HepG2 (cell line): Measurements from ENCODE around the gene ITGA6. TPM values are rescaled to one million over a fixed set of nuclear protein-coding genes. Genes with fewer than 3 reads are reported as not detected.

Experiments
- CERS6 ChIP-seq: sonication (generic); formaldehyde crosslinking; IDR thresholded peaks from 2 replicates; pipeline ENCODE4 v1.5.0; 2020; ENCODE audit warnings: missing genetic modification reagents
- ETV6 ChIP-seq: sonication (generic); formaldehyde crosslinking; conservative IDR thresholded peaks from 2 replicates; pipeline ENCODE4 v1.4.0; 2020; ENCODE audit warnings: missing genetic modification reagents
- JUN ChIP-seq: sonication (generic); formaldehyde crosslinking; IDR thresholded peaks from 2 replicates; pipeline ENCODE4 v1.4.0; 2020; ENCODE audit warnings: mild to moderate bottlenecking, missing genetic modification reagents
- KDM1A ChIP-seq: IDR thresholded peaks from 2 replicates; pipeline ENCODE4 v1.6.1; 2016; ENCODE audit warnings: missing compliant biosample characterization
- MIER2 ChIP-seq: IDR thresholded peaks from 2 replicates; pipeline ENCODE4 v1.6.1; 2016; ENCODE audit warnings: missing biosample characterization, missing genetic modification reagents
- NONO ChIP-seq, 2 experiments: fragments of 450-650 bp in 1 of 2; sonication (generic) in 1 of 2; formaldehyde crosslinking in 1 of 2; IDR thresholded peaks in 1 of 2; conservative IDR thresholded peaks in 1 of 2; 2 replicates each; pipeline versions ENCODE4 v1.6.1 to v1.8.0; 2017 to 2022; ENCODE audit warnings: mild to moderate bottlenecking in 1 of 2, missing genetic modification reagents in 1 of 2, moderate library complexity in 1 of 2
- POLR2AphosphoS2 ChIP-seq: IDR thresholded peaks from 2 replicates; pipeline ENCODE4 v1.6.1; 2011; ENCODE audit warnings: low read depth, low read length, improper control_type of control experiment
- ZFP36L2 ChIP-seq: sonication (generic); formaldehyde crosslinking; IDR thresholded peaks from 2 replicates; pipeline ENCODE4 v1.4.0; 2020; ENCODE audit warnings: missing genetic modification reagents
- ZNF24 ChIP-seq: fragments of 450-650 bp; IDR thresholded peaks from 2 replicates; pipeline ENCODE4 v1.6.1; 2017; ENCODE audit warnings: antibody characterized with exemption, mild to moderate bottlenecking
- ZNF501 ChIP-seq: sonication (generic); formaldehyde crosslinking; IDR thresholded peaks from 2 replicates; pipeline ENCODE4 v1.5.1; 2020; ENCODE audit warnings: mild to moderate bottlenecking, moderate library complexity, missing genetic modification reagents
- ZNF563 ChIP-seq: sonication (generic); formaldehyde crosslinking; IDR thresholded peaks from 2 replicates; pipeline ENCODE4 v1.8.0; 2022; ENCODE audit warnings: mild to moderate bottlenecking, moderate library complexity, missing genetic modification reagents
- ZNF607 ChIP-seq: sonication (generic); formaldehyde crosslinking; IDR thresholded peaks from 2 replicates; pipeline ENCODE4 v1.5.1; 2020; ENCODE audit warnings: missing genetic modification reagents, mild to moderate bottlenecking, borderline replicate concordance
- ZNF670 ChIP-seq: sonication (generic); formaldehyde crosslinking; IDR thresholded peaks from 2 replicates; pipeline ENCODE4 v1.8.0; 2022; ENCODE audit warnings: mild to moderate bottlenecking, missing genetic modification reagents, borderline replicate concordance
- ZNF788 ChIP-seq: sonication (generic); formaldehyde crosslinking; IDR thresholded peaks from 2 replicates; pipeline ENCODE4 v1.5.0; 2020; ENCODE audit warnings: mild to moderate bottlenecking, missing genetic modification reagents, borderline replicate concordance
- ZNF839 ChIP-seq: sonication (generic); formaldehyde crosslinking; IDR thresholded peaks from 2 replicates; pipeline ENCODE4 v1.4.0; 2020; ENCODE audit warnings: missing genetic modification reagents, mild to moderate bottlenecking, borderline replicate concordance
- ZSCAN25 ChIP-seq: sonication (generic); formaldehyde crosslinking; IDR thresholded peaks from 2 replicates; pipeline ENCODE4 v1.8.0; 2022; ENCODE audit warnings: mild to moderate bottlenecking, missing genetic modification reagents
- polyA plus RNA-seq, 8 experiments: library from polyadenylated mRNA; depleted of rRNA in 3 of 8; stranded (reverse) in 7 of 8; unstranded in 1 of 8; fragments of >200 nt; fragmentation: Illumina TruSeq in 4 of 8; extraction: Trizol in 4 of 8; gene quantifications; 2 replicates each; pipeline versions ENCODE4 v1.2.1 to v1.2.3, GENCODE V29; 2011 to 2016; ENCODE audit warnings: low read depth in 4 of 8, missing spikeins in 1 of 8, mixed read lengths in 1 of 8; ENCODE audit not compliant: insufficient read depth in 1 of 8
- total RNA-seq, 5 experiments: library from RNA; depleted of rRNA; stranded (reverse); fragments of >200 nt; fragmentation: Illumina TruSeq; extraction: Trizol; gene quantifications; 2 replicates each; pipeline ENCODE4 v1.2.3, GENCODE V29; 2016; ENCODE audit warnings: low read depth in 1 of 5
- TF ChIP-seq, protein P1 (sequence below): sonication (generic); formaldehyde crosslinking; IDR thresholded peaks from 2 replicates; pipeline ENCODE4 v1.4.0; 2020; ENCODE audit warnings: missing genetic modification reagents, borderline replicate concordance
- TF ChIP-seq, protein P2 (sequence below): sonication (generic); formaldehyde crosslinking; IDR thresholded peaks from 2 replicates; pipeline ENCODE4 v1.5.0; 2020; ENCODE audit warnings: mild to moderate bottlenecking, missing genetic modification reagents
- TF ChIP-seq, protein P3 (sequence below): sonication (generic); formaldehyde crosslinking; IDR thresholded peaks from 2 replicates; pipeline ENCODE4 v1.8.0; 2023; ENCODE audit warnings: mild to moderate bottlenecking, missing genetic modification reagents

Gene ITGA6
- total and polyA plus RNA-seq, 2 of the 13 experiments (the other 11 are each of a cell fraction or from before 2014, with no cell fraction given): 24.0 to 92.5 TPM

DNA sequence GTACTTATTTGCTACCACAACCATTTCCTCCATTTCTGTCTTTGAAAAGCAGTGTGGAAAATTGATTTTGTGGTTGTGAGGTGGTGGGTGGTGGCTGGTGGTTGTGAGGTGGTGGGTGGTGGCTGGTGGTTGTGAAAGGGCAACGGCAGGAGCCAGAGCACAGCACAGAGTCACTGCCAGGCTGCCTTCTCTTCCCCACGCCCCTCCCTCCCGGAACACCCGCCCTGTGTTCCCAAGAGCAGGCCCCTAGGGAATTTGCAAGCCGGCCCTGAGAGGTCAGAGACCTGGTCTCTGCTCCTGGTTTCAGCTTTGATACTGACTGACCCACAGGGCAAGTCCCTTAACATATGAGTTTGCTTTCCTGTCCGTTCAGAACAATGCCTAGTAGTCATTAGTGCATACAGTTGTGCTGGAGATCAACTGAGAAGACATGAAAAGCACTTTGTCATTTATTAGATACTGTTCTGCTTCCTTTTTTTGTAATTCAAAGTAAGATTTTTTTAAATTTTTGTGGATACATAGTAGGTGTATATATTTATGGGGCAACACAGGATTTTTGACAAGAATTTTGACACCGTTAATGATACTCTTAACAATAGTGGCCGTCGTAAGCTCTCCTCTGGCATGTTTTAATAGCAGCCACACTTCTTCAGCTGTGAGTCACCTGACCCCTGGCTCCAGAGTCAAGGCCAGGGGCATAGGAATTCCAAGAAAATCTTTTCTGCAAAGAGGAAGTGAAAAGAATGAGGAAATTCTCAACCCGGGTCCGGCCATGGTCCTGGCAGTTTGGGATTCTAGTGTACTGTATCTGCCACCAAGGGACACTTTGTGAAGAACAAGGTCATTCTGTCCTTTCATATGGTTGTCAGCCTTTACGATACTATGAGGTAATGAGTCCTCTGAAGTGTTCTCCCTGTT is 53.2 kb downstream of the ITGA6 start (continued):
- TF ChIP-seq, protein P1, sequence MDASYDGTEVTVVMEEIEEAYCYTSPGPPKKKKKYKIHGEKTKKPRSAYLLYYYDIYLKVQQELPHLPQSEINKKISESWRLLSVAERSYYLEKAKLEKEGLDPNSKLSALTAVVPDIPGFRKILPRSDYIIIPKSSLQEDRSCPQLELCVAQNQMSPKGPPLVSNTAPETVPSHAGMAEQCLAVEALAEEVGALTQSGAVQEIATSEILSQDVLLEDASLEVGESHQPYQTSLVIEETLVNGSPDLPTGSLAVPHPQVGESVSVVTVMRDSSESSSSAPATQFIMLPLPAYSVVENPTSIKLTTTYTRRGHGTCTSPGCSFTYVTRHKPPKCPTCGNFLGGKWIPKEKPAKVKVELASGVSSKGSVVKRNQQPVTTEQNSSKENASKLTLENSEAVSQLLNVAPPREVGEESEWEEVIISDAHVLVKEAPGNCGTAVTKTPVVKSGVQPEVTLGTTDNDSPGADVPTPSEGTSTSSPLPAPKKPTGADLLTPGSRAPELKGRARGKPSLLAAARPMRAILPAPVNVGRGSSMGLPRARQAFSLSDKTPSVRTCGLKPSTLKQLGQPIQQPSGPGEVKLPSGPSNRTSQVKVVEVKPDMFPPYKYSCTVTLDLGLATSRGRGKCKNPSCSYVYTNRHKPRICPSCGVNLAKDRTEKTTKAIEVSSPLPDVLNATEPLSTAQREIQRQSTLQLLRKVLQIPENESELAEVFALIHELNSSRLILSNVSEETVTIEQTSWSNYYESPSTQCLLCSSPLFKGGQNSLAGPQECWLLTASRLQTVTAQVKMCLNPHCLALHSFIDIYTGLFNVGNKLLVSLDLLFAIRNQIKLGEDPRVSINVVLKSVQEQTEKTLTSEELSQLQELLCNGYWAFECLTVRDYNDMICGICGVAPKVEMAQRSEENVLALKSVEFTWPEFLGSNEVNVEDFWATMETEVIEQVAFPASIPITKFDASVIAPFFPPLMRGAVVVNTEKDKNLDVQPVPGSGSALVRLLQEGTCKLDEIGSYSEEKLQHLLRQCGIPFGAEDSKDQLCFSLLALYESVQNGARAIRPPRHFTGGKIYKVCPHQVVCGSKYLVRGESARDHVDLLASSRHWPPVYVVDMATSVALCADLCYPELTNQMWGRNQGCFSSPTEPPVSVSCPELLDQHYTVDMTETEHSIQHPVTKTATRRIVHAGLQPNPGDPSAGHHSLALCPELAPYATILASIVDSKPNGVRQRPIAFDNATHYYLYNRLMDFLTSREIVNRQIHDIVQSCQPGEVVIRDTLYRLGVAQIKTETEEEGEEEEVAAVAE (CRISPR knock-in tag): no peak
- TF ChIP-seq, protein P2, sequence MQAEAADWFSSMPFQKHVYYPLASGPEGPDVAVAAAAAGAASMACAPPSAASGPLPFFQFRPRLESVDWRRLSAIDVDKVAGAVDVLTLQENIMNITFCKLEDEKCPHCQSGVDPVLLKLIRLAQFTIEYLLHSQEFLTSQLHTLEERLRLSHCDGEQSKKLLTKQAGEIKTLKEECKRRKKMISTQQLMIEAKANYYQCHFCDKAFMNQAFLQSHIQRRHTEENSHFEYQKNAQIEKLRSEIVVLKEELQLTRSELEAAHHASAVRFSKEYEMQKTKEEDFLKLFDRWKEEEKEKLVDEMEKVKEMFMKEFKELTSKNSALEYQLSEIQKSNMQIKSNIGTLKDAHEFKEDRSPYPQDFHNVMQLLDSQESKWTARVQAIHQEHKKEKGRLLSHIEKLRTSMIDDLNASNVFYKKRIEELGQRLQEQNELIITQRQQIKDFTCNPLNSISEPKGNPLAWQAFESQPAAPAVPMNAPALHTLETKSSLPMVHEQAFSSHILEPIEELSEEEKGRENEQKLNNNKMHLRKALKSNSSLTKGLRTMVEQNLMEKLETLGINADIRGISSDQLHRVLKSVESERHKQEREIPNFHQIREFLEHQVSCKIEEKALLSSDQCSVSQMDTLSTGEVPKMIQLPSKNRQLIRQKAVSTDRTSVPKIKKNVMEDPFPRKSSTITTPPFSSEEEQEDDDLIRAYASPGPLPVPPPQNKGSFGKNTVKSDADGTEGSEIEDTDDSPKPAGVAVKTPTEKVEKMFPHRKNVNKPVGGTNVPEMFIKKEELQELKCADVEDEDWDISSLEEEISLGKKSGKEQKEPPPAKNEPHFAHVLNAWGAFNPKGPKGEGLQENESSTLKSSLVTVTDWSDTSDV (CRISPR knock-in tag): no peak
- TF ChIP-seq NONO (IDR thresholded peaks at IDR 0.05): no peak
- peak; percentile 58; the same call in 1 of the 2 replicates for TF ChIP-seq NONO (CRISPR knock-in tag; conservative IDR thresholded peaks at IDR 0.05)
- TF ChIP-seq ZNF788 (CRISPR knock-in tag): peak; percentile 70; the same call in 1 of the 2 replicates
- TF ChIP-seq ZFP36L2 (CRISPR knock-in tag): no peak
- TF ChIP-seq JUN (CRISPR knock-in tag): no peak
- no peak for TF ChIP-seq MIER2 (CRISPR knock-in tag)
- TF ChIP-seq ETV6 (CRISPR knock-in tag): no peak
- no peak for TF ChIP-seq ZSCAN25
- TF ChIP-seq POLR2AphosphoS2: no peak
- TF ChIP-seq KDM1A (CRISPR knock-in tag): no peak
- no peak for TF ChIP-seq ZNF24
- TF ChIP-seq, protein P3, sequence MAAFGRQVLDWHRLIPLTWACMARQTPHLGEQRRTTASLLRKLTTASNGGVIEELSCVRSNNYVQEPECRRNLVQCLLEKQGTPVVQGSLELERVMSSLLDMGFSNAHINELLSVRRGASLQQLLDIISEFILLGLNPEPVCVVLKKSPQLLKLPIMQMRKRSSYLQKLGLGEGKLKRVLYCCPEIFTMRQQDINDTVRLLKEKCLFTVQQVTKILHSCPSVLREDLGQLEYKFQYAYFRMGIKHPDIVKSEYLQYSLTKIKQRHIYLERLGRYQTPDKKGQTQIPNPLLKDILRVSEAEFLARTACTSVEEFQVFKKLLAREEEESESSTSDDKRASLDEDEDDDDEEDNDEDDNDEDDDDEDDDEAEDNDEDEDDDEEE (CRISPR knock-in tag): no peak
- peak; percentile 86; the same call in 1 of the 2 replicates for TF ChIP-seq ZNF670 (CRISPR knock-in tag)
- no peak for TF ChIP-seq CERS6 (CRISPR knock-in tag)
- no peak for TF ChIP-seq ZNF563 (CRISPR knock-in tag)
- TF ChIP-seq ZNF839 (CRISPR knock-in tag): no peak
- no peak for TF ChIP-seq ZNF607 (CRISPR knock-in tag)
- TF ChIP-seq ZNF501 (CRISPR knock-in tag): peak; percentile 36; the same call in 1 of the 2 replicates
